Right hindlimb (tissue), 1 donor: ENCODE data around the gene NOVA1.

Experiments
- DNase-seq: peaks from one replicate; pipeline ENCODE4 v3.0.0-alpha.2; 2018

Gene NOVA1

DNA sequence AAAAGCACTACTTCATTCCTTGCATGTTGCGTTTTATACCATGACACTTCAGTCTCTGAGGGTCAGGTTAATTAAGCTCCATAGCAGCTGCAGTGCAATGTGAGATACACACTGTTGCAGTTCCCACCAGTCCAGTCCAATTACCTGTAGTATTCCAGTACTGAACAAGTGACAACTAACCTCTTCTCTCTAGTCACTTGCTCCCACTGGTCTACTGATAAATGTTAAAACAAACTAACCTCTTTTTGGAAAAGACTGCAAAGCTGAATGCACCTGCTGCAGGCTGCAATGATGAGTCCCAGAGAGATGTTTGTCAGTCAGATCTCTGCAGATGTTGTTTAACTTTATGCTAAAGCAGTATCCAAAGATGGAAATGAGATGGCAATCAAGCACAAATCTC is 7.9 kb downstream of the NOVA1 start:
- no peak for DNase-seq

DNA sequence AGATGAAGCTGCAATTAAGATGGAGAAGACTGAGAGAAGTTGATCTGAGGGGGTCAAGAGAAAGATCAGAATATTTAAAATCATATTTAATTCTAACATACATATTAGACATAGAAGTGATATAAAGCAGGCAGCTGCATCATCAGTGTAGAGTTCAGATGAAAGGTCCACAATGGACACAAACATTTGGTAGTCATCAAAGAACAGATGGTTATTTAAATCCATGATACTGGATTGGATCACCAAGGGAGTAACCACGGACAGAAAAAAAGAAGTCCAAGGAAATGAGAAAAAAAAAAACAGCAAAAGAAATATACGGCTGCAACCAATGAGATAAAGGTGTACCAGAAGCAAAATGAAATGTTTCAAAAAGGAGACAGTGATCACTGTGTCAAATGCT is 20.1 kb downstream of the NOVA1 start:
- no peak for DNase-seq

DNA sequence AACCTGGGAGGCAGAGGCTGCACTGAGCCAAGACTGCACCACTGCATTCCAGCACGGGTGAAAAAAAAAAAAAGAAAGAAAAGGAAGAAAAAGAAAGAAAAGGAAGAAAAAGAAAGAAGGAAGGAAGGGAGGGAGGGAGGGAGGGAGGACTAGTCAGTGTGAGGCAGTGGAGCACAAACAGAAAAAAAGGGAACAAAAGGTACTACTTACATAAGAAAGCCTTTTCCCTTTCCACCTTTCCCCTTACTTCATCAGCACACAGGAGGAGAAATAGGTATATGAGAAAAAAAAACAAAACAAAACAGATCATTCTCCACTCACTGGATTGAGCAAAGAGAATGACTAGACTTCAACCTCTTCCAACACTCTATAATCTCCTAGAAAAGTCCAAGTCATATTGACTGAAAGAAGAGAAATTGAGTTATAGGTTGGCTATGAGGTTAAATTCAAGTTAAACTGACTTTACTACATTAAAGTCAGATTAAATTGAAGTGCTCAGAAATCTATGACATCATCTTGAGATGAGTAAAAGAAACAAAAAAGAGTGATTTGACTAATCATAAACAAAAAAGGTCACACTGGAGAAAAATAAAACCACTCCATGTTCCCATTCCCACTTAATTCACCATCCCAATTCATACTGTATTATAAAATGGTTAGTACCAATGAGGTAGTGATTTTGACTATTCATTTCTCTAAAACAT is 43.6 kb downstream of the NOVA1 start:
- DNase-seq, result no peak

DNA sequence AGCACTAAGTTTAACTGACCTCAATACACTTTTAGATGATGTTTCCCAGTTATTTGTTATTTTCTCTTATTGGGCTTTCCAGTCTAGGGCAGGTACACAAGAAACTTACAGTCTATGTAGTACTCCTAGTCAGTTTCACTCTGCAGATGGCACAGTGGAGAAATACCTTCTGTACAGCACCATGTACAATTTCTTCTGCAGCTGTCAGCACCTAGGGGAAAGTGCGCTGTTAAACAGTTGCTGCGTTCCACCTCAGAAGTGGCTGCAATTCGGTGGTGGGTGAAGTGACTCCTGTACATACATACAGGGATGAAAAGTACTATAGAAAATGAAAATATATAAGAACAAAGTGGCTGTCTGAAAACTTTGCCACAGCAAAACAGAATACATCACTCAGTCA is 48.3 kb downstream of the NOVA1 start:
- DNase-seq, result no peak

DNA sequence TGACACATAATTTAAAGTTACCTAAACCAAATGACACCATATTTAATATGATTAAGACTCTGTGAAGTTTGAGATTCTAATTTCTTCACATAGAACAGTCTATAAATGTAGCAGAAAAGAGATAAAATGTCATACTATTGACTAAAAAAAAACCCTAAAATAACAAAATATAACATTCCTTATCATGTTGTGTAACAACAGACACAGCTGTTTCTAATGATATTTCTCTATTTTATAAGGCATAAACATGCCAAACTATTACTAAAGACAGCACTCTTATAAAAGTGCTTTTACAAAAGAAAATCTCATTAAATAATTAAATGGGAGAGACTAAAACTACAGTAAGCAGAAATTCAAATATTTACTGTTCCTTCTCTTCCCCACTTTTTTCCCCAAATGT is 49.4 kb downstream of the NOVA1 start:
- DNase-seq, result no peak

DNA sequence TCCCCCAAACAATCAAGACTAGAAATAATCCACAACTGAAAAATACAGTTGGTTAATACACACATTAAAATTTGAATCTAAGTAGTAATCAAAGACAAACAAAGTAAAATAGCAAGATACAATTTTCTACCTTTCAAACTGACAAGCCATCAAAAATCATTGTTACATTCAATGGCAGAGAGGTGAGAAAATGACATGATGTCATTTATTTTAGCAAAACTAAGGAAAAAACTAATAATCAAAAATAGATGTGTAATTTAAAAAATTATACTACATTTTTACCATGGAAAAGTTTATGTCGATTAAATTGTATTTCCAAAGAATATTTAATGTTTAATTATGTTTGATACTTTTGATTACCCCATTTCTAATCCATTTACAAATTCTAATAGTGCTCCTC is 59.7 kb downstream of the NOVA1 start:
- DNase-seq, result no peak

DNA sequence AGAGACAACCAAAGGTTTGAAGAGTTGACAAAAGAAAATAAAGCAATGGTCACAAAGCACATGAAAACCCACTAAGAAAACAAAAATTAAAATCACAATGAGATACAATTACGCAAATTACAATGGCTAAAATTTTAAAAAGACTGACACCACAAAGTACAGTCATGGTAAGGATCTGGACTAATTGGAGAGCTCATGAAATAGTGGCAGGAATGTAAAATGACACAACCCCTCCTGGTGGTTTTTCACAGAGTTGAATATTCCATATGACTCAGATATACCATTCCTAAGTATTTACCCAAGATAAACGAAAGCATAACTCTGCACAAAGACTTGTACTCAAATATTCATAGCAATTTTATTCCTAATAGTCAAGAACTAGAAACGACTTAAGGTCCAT is 65.9 kb downstream of the NOVA1 start:
- no peak for DNase-seq

DNA sequence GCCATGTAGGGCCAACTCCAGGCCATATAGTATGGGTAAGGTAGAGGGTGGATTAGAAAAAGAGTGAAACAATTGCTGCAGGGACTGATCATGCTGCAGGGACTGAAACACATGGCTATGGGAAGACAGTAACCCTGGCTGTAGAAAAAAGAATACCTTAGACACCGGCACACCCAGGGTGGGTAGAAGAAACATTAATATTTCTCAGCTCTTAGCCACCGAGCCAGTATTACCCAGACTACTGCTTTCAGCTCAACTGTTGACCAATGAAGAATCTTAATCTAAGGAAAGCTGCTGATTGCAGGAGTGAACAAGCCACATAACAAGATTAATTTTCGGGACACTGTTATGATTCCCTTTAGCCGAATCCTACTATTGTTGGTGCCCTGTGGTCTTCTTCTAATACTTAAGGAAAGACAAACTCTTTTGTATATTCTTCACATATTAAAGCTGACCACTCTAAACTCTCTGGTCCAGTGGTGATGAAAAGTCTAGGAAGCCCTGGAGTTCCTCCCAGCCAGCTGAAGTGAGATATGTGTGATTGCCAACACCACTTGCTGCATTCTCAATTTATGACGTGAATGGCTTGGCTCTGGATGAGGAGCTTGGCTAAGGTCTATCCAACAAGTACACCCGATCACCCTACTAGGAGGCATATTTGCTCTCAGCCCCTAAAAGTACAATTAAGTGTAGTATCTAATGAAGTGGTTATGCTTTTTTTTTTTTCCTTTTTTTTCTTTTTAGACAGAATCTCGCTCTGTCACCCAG is 69.2 kb downstream of the NOVA1 start:
- peak; percentile 56 for DNase-seq

DNA sequence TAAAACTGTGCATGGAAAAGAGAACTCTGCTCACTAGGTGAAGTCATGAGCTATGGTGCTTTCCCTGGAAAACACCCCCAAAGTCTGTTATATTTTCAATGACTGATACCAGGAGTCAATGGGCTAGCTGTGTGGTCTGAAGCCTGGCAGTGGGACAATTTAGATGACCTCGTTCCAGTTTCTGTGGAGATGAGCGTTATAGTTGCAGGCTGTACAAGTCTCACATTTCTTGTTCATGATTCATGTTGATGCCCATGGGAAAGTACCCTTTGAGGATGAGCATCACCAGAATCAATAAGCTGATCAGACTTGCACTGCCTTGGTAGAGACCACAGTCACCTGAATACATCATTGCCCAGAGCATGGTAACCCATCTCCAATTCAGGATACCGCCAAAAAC is 70.7 kb downstream of the NOVA1 start:
- DNase-seq, result peak; percentile 22

DNA sequence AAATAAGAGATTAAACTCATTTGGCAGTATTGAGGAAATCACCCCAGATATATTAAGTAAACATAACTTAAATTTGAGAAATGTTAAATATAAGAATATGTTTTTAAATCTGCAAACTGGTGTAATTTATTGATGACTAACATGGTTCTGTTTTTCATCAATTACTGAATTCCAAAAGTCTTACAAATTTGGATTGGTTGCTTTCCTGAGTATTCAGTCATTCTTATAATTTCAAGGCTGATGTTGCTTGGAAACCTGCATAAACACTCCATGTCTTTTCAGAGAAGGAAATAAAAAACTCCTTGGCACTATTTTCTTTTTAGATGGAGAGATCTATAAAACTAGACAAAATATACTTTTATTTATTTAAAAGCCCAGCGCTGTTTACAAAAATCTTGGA is 71.7 kb downstream of the NOVA1 start:
- DNase-seq, result no peak

DNA sequence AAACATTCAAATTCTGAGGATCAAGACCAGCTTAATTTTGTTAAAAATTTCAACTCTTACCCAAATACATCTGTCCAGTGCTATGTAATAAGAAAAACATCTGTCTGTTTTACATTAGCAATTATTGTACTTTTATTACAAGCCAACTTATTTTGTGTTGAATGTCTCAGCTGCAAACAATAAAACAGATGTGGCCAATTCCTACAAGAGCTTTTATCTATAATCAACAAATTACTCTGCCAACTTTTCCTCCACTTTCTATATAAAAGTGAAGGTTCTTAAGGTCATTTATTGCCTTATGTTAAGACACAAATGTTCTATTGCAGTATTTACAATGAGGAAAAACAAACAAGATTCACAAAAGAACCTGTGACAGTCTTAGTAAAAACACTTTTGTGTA is 72.7 kb downstream of the NOVA1 start:
- DNase-seq, result no peak

DNA sequence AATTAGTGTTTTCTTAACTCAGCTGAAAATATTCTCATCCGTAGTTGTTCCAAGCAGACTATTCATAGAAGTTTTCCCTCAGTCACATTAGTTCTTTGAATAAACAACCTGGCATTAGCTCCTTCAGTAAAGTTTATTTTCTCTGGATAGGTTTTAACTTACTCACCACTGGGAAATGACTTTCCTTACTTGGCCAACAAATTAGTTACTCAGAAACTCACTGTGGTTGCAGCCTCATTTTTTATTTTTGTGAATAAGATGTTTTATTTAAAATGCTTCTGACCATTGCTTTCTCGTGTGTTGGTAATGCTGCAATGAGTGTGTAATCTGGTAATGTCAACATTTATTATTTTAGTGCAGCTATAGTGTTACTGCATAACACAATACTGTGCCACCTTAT is 74.9 kb downstream of the NOVA1 start:
- DNase-seq, result no peak

DNA sequence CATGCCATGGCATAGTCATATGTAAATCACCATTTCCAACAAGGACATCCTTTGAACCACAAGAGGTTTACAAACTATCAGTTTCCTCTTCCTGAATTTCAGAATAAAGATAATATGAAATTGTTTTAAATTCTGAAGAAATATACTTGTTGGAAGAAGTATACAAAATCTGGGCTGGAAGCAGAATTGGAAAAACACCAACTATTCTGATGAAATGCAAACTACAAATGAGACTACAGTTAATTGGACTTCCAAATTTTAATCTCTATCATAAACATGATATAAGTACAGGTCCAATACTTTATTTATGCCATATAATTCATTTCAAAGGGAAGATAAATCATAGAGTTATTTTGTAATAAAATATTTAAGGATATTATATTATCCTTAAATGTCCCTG is 80.1 kb downstream of the NOVA1 start:
- DNase-seq, result no peak

DNA sequence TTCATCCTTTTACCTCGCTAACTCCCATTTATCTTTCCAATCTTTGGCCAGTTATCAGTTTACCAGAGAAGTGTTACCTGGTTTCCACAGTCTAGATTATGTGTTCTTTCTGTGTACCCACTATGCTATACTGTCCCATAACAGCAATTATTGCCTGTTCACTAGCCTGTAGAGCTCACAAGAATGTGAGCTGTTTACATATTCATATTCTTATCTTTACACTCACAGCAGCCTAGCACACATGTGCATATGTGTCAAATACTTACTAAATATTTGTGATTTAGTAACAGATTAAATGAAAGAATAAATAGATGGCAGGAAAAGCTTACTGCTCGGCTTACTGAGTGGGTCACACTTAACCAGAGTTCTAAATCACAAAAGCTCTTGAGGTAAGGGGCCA is 97.8 kb downstream of the NOVA1 start:
- DNase-seq, result no peak

DNA sequence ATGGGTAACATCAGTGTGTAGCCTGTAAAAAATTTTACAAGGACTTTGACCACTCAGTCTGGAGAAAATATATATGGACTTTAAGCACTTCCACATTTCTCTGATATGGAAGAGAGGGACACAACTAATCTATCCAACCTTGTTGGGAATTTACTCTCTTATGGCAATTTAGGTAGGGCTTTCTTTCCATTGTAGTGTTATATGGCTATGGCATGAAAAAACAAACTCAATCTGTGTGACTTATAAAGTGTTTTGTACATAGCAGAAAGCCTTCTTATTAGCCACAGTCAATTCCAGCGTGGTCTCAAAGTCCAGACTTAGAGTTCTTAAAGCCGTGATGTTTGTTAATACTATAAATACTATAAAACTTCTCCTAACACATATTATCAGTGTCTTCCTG is 98.3 kb downstream of the NOVA1 start:
- no peak for DNase-seq

DNA sequence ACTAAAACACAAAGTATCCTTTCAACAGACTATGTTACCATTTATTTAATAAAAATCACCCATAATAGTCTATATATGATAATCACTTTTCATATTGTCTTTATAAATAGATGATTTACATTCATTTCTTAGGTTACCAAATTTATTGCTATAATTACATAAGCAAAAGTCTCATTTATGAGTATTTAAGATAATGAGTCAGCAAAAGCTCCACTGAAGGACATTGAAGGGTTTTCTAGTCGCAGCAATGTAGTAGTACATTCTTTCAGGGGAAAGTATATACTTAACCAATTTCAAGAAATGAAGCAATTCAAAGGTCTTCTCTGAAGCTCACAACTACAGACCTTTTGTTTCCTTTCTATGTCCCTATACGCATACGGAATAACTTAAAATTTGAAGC is 110.9 kb downstream of the NOVA1 start:
- no peak for DNase-seq

DNA sequence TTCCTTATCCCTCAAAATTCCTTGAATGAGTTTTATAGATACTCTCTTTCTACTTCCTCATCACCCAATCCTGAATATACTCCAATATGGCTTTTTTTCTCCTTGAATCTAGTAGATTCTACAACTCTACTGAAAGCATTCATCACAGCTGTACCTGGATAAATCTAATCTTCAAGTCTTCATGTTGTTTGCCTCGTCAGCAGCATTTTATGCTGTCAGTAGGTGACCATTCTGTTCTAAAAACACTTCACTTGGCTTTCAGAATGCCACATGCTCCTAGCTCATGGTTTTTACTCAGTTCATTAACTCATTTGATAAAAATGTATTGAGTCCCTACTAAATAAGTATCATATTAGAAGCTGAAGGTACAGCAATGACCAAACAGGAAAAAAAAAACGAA is 113.3 kb downstream of the NOVA1 start:
- no peak for DNase-seq

DNA sequence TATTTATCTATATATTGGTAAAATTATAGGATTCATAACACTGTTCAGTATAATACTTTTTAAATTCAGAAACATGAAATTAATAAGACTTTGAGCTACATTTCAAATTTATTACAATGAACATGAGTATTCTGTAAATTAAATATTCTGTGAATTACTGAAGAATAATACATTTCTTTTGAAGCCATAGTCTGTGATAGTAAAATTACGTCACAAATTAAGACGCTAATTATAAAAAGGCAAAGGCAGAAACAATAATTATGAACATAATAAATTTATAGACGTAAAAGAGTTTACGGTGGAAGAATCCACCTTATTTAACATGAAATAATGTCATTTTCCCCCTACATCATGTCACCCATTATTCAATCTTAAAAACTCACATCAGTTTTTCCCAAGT is 118.9 kb downstream of the NOVA1 start:
- no peak for DNase-seq

DNA sequence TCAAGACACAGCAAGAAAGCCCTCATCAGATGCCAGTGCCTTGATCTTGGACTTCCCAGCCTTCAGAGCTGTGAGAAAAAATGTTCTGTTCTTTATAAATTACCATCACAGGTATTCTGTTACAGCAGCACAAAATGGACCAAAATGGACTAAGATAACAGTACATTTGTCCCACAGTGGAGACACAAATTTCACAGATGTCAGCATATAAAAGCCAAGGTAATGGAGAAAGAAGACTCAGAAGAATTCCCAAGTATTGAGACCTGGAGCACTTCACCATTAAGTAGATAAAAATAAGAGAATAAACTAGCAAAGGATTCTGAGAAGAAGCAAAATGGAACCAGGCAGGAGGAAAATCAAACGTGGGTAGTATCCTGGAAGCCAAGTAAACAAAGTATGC is 131.0 kb downstream of the NOVA1 start:
- DNase-seq, result no peak

DNA sequence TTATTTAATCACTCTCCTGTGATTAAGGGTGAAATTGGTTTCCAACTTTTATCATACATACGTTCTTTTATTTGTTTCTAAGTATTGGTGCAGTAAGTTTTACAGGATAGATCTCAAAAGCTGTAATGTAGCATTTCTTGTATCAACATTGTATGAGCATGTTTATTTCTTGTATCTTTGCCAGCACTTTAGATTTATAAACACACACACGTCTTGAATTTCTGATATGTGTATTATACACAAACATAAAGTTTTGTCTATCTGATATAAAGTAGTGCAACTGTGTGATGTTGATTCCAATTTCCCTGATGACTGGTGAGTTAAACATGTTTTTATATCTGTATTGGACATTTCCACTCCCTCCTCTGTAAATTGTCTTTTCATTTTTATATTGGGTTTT is 134.7 kb downstream of the NOVA1 start:
- DNase-seq, result no peak

DNA sequence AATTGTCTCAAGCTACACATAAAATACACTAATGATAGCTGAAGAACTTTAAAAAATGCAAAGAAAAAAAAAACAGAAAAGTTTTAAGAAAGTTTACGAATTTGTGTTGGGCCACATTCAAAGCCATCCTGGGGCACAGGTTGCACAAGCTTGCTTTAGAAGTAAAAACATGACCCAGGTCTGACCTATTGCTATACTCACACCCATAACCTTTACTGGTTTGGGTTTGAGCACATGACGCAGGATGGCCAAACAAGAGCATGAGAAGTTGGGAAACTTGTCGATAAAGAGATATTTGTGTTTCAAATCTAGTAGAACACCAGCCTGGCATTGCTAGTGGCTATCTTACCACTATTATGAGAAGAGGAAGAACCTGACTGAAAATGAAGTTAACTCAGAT is 143.7 kb downstream of the NOVA1 start:
- DNase-seq, result no peak

DNA sequence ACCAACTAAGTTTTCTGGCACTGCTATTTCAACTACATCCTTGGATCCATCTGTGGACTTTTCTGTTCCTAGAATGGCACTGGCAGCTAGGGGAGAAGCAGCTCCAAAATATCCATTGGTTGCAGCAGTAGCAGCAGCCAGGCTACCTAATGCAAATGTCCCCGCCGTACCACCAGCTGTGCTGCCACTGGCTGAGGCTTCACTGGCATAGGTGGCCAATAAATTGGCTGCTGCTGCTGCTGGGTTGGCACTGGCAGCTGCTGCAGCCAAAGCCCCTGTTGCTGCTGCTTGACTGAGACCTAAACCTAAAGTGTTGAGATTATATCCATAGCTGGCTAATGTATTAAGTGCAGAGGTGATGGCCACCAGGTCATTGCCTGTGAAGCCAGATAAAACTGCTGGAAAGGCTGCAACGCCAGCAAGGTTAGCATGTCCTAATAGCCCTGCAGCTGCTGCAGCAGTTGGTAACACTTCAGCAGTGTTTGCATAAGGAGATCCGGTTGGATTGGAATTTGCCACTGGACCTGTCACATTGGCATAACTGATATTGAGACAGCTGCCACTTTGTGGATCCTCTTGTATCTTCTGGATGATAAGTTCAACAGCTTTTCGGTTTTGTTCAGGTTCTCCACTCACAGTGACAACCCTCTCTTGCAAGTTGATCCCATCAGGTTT is 149.5 kb downstream of the NOVA1 start:
- DNase-seq, result no peak

DNA sequence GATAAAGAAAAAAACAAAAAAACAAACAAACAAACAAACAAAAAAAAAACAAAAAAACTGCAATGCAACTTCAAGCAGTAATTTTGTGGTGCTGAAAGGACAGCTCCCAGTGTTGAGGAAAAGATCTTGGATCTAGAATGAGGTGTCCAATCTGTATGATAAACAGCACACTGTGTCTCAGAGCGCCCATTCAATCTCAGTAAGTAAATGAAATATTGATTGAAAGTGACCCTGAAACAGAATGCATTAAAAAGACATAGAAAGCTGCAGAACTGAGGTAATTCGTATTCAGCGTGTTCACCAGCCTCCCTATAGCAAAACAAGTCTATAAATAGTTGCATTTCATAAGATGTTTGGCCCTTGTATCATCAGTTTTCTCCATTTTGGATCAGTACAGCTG is 153.0 kb downstream of the NOVA1 start:
- DNase-seq, result no peak

DNA sequence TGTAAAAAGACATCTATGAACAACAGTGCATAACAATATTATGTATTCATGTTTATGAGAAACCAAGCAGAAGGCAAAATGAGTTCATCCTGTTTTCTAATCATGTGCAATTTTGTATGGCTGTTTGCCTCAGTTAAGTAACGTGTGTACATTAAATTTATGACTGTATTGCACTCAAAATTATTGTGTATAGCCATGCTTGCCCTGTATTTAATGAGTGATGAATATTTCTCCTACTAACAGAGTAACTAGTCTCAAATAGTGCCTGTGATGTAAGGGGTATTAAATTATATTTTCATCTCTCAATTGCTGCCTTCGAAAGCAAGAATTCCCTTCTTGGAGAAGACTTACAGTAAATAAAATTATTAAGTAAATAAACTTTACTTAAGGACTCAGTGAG is 154.2 kb downstream of the NOVA1 start:
- no peak for DNase-seq
